NCI-H446 treated with DMSO at 0.1 percent for 48 hours (cell line): ENCODE measurements around the gene KHK.

Experiments used
- DNase-seq: peaks from one replicate; lab custom pipeline; 2025; lab: John Stamatoyannopoulos, UW

KHK gene

DNA sequence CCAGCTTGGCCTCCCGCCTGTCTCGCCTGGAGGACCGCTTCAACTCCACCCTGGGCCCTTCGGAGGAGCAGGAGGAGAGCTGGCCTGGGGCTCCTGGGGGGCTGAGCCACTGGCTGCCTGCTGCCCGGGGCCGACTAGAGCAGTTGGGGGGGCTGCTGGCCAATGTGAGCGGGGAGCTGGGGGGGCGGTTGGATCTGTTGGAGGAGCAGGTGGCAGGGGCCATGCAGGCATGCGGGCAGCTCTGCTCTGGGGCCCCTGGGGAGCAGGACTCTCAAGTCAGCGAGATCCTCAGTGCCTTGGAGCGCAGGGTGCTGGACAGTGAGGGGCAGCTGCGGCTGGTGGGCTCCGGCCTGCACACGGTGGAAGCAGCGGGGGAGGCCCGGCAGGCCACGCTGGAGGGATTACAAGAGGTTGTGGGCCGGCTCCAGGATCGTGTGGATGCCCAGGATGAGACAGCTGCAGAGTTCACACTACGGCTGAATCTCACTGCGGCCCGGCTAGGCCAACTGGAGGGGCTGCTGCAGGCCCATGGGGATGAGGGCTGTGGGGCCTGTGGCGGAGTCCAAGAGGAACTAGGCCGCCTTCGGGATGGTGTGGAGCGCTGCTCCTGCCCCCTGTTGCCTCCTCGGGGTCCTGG is 3.7 kb upstream of the KHK start:
- no peak for DNase-seq

GRCh38 chr2:27083410-27084296 is 2.9 kb upstream of the KHK start:
- no peak for DNase-seq

DNA sequence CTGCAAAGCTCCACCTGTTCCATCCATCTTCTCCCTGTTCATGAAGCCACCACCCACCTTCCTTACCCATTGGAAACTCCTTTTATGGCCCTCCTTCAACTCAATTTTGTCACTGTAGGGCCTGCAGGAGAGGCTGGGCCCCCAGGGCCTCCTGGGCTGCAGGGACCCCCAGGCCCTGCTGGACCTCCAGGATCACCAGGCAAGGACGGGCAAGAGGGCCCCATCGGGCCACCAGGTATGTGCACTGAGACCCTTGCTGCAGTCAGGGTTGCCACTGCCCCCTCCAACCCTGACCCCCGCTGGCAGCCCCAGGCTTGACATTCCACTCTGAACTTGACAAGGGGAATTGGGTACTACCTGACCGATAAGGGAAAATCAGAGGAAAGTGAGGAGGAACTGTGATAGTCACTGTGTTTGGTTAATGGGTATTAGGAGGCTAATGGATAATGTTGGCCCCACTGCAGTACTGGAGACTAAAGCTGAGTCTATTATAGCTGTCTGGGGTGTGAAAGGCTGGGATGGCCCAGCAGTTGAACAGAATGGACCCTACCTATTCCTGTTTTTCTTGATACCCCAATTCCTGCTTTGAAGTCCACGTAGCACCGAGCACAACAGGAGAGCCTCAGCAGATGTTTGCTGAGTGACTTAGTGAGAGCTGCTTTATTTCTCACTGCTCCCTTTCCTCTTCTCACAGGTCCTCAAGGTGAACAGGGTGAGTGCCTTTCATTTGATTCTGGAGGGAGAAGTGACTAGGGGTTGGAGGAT is 2.1 kb upstream of the KHK start:
- no peak for DNase-seq

GRCh38 chr2:27085062-27085672 is 1.4 kb upstream of the KHK start:
- no peak for DNase-seq

- no peak for DNase-seq
These were observed 891 bp upstream of the KHK start for GRCh38 chr2:27085673-27086089.

DNA sequence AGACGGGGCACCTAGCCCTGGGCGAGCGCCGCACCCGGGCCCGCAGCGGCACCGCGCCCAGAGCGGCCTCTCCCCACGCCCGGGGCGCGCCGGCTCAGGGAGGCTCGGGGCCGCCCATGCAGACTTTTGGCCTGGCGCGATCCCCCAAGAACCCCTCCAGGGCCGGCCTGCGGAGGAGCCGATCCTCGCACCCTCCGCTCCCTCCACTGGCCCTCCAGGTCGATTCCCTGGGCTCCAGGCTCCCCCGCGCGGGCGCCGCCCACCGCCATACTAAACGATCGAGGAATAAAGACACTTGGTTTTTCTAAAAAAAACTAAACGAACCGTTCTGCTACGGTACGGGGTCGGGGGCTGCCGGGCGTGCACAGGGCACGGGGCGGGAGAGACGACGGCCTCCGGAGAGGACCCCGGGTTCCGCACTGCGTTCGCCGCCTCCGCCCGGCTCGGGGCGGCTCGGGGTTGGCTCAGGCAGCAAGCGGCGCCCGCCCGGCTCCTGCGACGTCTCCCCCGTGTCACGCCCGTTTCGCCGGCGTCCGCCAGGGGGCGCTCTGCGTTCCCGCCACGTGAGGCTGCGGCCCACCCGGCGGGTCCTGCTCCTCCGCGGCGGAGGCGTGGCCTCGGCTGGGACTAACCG is 365 bp upstream of the KHK start:
- peak; percentile 76 for DNase-seq

DNA sequence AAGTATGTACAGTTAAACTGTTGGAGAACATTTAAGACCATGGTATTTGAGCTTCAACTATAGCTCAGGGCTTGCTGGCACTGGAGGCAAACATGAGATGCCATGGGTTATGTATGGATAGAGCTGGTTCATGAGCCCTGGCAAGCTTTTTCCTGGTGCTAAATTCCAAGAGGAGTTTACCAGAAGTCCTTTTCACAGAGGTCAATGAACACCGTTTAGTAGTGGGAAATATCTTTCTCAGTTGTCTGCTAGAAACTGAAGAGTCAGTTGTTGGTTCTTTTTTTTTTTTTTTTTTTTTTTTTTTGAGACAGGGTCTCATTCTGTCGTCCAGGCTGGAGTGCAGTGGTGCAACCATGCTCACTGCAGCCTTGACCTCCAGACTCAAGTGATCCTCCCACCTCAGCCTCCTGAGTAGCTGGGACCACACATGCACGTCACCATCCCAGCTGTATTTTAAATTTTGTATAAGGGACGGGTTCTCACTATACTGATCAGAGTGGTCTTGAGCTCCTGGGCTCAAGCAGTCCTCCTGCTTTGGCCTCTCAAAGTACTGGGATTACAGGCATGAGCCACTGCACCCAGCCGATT is 1.3 kb downstream of the KHK start:
- DNase-seq: no peak

GRCh38 chr2:27088634-27089033 is 2.1 kb downstream of the KHK start:
- no peak for DNase-seq

DNA sequence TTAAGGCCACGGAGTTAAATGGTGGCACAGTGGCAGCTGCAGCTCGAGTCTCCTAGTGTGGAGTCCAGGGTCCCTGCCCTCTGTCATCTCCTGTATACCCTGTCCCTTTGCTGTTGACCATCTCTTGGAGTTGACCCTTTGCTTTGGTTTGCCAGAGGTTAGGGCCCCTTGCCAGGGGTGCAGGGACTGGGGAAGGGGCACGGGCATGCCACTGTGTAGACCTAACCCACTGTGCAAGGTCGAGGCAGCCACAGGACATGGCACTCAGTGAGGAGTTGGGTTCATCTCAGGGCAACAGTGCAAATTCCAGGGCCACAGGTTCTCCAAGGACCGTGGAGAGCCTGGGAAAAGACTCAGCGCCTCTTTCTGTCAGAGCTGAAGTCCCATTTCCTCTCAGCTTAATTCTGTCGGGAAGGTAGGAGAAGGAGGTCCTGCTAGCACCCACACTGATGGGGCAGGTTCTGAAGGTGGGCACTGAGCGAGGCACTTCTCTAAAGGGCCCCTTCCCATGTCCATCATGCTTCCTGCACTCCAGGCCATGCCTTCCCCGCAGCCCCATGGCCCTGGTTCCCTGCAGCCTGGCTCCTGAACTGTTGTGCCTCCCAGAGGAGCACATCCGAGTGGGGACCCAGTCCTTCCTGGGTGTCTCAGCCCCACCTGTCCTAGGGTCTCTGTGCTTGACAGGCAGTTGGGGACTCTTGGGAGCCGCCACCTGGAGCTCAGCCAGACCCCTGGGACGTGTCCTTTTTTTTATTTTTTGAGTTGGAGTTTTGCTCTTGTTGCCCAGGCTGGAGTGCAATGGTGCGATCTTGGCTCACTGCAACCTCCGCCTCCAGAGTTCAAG is 2.8 kb downstream of the KHK start:
- no peak for DNase-seq

DNA sequence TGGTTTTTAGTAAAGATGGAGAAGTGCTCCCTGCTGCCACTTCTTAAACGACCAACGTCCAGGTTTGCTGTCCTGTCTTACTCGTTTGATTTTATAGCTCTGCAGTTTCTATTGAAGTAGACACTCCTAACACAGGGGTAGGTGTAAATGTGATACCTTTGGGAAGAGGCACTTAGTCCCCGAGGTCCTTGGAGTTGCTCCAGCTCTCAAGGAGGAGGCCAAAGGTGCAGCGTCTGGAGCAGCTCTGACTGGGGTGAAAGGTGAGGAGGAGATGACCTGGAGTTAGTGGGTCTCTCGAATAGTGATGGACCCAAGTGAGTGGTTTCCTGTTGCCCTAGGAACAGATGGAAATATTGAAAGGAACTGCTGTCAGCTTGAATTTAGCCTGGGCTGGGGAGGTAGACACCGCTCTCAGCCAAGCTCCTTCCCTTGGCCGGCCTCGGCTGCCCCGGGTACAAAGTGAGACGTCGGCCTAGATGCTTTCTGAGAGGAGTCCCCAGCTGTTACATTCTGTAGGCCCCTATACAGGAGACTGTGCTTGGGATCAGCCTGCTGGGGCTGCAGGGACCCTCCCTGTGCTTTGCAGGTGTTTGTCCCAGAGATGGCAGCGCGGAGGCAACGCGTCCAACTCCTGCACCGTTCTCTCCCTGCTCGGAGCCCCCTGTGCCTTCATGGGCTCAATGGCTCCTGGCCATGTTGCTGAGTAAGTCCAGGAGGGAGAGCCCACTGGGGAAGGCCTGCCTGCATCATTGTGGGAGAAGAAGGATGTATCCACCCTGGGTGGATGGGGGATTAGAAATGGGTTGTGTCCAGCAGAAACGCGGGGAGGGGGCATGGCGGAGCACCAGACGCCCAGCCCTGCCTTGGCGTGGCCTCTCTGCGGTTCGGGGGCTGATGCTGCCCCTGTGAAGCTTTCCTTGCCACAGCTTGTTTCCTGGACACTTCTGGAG is 5.4 kb downstream of the KHK start:
- no peak for DNase-seq

- no peak for DNase-seq
These were observed 6.3 kb downstream of the KHK start for GRCh38 chr2:27092696-27093429.

DNA sequence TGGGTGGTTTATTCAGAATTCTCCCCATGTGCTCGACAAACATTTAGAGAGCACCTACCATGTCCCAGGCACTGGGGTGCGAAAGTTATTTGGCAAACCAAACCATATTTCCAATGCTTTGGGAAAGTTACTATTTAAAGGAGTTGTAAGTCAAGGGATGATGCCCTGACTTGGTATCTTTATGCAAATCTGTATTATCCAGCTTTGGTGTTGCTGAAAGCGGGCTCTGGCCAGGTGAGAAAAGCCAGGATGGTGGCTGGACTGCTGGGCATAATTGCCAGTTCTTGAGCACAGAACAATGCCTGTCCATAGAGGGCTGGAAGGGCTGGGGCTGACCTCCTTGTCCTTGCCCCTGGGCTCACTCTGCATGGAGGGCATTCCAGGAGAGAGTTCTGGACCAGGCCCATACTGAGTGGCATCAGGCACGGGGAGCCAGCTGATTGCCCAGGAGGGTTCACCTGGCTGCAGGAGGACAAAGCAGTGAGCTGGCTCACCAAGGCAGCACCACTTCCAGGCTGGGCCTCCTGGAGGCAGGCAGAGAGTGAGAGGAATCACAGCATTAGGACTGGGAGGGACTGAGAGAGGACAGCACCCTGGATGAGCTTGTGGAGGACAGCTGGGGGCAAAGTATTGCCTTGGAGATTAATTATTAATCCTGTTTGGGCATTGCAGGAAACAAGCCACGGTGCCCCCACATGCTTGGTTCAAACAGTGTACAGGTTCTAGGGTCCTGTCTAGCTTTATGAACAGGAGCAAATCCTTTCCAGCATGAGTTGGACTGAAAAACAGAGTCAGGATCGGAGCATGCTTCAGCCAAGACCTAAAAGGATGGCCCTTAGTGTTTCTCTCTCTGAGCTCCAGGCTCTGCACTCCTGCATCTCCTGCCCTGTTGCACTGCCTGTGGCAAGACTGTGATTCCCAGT is 7.1 kb downstream of the KHK start:
- DNase-seq: no peak

GRCh38 chr2:27094353-27094984 is 7.9 kb downstream of the KHK start:
- no peak for DNase-seq

- DNase-seq: no peak
These were observed 8.8 kb downstream of the KHK start for GRCh38 chr2:27095427-27095744.

- peak; percentile 77 for DNase-seq
These were observed 9.4 kb downstream of the KHK start for GRCh38 chr2:27095745-27096651.

DNA sequence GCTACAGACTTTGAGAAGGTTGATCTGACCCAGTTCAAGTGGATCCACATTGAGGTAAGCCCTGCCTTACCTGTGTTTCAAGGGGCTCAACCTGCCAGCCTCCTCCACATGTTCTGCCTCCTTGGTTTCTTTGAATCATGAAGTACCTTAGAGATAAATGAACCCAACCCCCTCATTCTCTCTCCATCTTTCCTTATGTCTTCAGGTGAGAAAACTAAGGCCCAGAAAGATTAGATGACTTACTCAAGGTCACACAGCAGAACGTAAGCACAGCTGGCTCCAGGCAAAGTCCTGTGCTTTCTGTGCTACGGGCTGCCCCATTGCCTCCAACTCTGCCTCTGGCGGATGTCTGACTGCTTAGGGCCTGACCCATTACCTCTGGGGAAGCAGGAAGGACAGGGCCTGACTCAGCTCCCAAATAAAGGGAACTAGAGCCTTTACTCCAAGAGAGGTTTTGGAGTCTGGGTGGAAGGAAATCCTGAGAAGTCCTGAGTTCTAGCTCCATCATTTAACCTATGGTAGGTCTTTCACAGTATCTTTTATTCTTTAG is 10.3 kb downstream of the KHK start:
- DNase-seq: no peak
